ENCODE results near the gene SST. TPM values are rescaled to one million over a fixed set of nuclear protein-coding genes. Genes with fewer than 3 reads are reported as not detected.

Gene SST
- total RNA-seq, 1 donor = not detected

DNA sequence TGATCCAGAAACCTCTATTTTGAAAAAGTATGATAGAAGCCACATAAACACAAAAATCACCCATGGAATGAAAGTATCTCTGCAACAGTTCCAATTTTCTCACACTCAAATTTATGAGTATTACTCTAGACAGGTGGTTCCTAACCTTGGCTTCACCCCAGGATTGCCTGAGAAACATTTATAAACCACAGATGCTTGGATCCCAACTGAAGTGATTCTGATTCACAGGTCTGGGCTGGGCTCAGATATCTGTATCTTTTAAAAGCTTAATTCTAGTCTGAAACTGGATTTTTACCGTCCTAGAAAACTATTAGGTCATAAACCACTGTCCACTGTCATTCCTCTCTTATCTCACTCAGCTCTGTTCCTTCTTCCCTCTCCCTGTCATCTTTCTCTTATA lies 7.4 kb upstream of the SST start:
- no peak for TF ChIP-seq CTCF (IDR thresholded peaks at IDR 0.05; ENCODE audit: insufficient read depth, low read depth, low read length)
- DNase-seq (ENCODE audit: low read depth) = no peak
- H3K4me3 ChIP-seq (ENCODE audit: low read depth, low read length) = no peak overlapping the region

DNA sequence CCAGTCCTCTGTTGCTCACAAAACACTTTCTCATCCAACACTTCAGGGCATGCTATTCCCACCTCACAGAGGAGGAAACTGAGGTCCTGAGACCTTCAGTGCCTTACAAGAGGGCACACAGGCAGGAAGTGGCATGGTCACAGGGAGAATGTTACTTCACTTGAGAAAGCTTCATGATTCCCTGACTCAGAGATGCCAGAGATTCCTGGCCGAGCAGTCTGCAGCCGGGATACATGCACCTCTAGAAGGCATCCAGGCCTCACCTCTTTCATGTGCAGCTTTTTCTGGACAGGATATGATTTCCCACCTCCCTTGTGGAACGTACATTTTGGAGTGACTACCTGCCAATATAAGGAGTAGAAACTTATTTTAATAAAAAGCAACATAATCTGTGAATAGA lies 2.8 kb upstream of the SST start:
- no peak for TF ChIP-seq CTCF (IDR thresholded peaks at IDR 0.05; ENCODE audit: insufficient read depth, low read depth, low read length)
- DNase-seq (ENCODE audit: low read depth) = no peak
- H3K4me3 ChIP-seq (ENCODE audit: low read depth, low read length) = no peak overlapping the region

GRCh38 chr3:187667526-187667925 lies 2.7 kb downstream of the SST start:
- H3K4me3 ChIP-seq (ENCODE audit: low read depth, low read length) = no peak overlapping the region
- no peak for TF ChIP-seq CTCF (IDR thresholded peaks at IDR 0.05; ENCODE audit: insufficient read depth, low read depth, low read length)
- no peak for DNase-seq (ENCODE audit: low read depth)

DNA sequence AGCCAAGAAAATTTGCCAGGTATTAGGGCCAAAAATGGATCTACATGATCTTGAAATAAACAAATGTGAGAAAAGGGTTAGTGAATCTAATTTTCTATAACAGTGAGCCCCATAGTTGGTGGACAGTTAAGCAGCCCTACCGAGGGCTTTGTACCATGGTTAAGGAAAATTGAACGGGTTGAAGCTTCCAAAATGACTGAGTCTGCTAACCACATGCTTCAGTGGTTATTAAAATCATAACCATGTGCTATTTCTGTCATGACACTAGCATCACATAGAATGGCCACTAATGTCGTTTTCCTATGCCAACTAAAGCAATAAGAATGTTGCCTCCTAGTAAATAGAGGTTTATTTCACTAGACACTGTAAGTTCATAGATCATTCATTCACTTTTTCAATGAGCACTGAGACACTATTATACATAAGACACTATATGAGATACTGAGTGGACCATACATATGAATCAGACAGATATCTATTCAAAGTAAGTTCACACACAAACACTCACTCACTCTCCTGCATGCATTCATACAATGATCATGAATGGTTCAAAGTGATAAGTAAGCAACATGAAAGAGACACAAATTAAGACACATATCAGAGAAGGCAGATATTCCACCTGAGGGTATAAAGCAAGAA lies 4.3 kb downstream of the SST start:
- TF ChIP-seq CTCF (IDR thresholded peaks at IDR 0.05; ENCODE audit: insufficient read depth, low read depth, low read length) = no peak
- no peak overlapping the region for H3K4me3 ChIP-seq (ENCODE audit: low read depth, low read length)
- no peak for DNase-seq (ENCODE audit: low read depth)

DNA sequence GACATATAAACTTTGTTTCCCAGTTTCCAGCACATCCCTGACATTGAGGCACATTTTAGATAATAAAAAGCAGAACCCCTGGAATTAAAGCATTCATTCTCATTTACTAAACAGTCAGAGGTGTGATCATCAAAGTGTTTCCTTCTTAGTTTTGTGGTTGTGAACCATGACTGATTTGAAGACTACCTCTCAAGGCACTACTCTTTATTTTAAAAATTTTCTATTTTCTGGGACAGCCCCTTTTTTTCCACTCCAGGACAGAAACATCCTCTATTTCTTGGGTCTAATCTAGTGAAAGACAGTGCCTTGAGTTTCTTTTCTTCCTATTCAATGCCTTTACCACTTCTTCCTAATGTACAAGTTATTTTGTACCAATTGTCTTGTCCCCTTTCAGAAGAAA lies 5.2 kb downstream of the SST start:
- no peak overlapping the region for H3K4me3 ChIP-seq (ENCODE audit: low read depth, low read length)
- no peak for TF ChIP-seq CTCF (IDR thresholded peaks at IDR 0.05; ENCODE audit: insufficient read depth, low read depth, low read length)
- no peak for DNase-seq (ENCODE audit: low read depth)

- no peak overlapping the region for H3K4me3 ChIP-seq (ENCODE audit: low read depth, low read length)
- TF ChIP-seq CTCF (IDR thresholded peaks at IDR 0.05; ENCODE audit: insufficient read depth, low read depth, low read length) = no peak
- DNase-seq (ENCODE audit: low read depth) = no peak
These were observed 7.3 kb downstream of the SST start for GRCh38 chr3:187662848-187663409.

DNA sequence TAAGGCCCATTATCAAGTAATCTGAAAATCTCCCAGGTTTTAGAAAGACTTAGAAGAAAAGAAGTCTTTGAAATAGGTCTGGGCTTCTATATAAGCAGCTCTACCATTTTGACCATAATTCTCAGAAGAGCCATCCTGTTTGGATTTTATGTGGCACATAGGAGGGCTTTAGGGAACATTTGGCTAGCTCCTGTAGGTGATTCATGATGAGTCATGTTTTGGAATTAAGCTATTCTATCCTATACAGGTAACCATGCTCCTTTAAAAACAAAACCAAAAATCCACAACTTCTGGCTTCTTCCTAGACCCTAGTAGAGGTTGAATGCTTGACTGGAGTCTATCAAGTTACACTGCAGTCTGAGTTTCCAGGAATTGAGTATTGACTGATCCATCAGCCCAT lies 8.9 kb downstream of the SST start:
- no peak for TF ChIP-seq CTCF (IDR thresholded peaks at IDR 0.05; ENCODE audit: insufficient read depth, low read depth, low read length)
- no peak for DNase-seq (ENCODE audit: low read depth)
- no peak overlapping the region for H3K4me3 ChIP-seq (ENCODE audit: low read depth, low read length)

Data from fibroblast of villous mesenchyme (primary cell).